ENCODE measurements around the gene ANKRD40.

DNA sequence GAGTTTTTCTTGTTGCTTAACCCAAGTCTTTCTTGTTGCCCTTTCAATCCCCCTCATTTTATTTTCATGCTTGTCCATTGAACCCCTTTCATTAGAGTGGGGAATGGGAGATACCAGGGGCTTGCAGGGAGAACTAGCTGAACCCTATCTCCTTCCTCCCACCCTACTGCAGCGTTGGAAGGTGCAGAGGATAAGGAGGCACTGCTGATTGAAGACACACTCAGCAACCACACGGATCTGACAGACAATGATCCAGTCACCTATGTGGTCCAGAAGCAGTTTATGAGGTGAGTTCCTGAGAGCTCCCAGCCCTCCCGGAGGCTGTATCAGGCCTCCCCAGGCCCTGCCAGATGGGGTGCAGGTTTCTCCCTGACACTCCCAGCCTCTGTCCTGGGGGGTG, 32.5 kb downstream of the ANKRD40 start:
- TF ChIP-seq, protein P1, sequence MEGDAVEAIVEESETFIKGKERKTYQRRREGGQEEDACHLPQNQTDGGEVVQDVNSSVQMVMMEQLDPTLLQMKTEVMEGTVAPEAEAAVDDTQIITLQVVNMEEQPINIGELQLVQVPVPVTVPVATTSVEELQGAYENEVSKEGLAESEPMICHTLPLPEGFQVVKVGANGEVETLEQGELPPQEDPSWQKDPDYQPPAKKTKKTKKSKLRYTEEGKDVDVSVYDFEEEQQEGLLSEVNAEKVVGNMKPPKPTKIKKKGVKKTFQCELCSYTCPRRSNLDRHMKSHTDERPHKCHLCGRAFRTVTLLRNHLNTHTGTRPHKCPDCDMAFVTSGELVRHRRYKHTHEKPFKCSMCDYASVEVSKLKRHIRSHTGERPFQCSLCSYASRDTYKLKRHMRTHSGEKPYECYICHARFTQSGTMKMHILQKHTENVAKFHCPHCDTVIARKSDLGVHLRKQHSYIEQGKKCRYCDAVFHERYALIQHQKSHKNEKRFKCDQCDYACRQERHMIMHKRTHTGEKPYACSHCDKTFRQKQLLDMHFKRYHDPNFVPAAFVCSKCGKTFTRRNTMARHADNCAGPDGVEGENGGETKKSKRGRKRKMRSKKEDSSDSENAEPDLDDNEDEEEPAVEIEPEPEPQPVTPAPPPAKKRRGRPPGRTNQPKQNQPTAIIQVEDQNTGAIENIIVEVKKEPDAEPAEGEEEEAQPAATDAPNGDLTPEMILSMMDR (conservative IDR thresholded peaks at IDR 0.05) = no peak
- TF ChIP-seq ZFX (IDR thresholded peaks at IDR 0.05) = no peak
